Measurements from ENCODE around the gene EFCAB7. TPM values are rescaled to one million over a fixed set of nuclear protein-coding genes. Genes with fewer than 3 reads are reported as not detected.

Gene EFCAB7
- total RNA-seq, 4 donors from 2014 or later, result 2.2 to 6.8 (median 3.5) TPM

DNA sequence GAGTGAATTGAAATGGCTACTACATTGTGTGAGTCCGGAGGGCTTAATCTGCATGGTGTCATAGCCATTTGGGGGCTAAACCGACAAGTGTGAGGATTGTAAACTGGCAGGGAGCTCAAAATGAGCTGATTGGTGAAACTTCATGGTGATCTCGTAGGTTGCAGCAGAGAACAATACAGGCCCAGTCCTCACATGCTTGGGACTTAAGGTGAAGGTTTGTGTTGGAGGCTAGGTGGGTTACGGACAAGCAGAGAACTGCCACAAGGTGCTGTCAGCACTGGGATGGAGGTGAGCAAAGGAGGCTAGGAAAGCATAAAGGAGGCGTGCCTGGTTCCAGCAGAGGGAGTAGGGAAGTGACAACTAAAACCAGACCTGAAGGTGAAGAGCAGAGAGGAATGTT, 79.3 kb downstream of the EFCAB7 start:
- no peak overlapping the region for H3K4me3 ChIP-seq
- intact Hi-C loops (cut with DNase I; ENCODE audit: low total_unique reads) (no loop called here), in situ Hi-C loops (cut with MboI; ENCODE audit: low sequenced_read_pairs in 4 of 4) (no loop called here)
- H3K4me1 ChIP-seq, result peaks cover 83 to 85% of the 10 kb centered on the region in 2 donors
- no peaks in the 10 kb centered on the region for H3K27me3 ChIP-seq
- TF ChIP-seq, protein P1, sequence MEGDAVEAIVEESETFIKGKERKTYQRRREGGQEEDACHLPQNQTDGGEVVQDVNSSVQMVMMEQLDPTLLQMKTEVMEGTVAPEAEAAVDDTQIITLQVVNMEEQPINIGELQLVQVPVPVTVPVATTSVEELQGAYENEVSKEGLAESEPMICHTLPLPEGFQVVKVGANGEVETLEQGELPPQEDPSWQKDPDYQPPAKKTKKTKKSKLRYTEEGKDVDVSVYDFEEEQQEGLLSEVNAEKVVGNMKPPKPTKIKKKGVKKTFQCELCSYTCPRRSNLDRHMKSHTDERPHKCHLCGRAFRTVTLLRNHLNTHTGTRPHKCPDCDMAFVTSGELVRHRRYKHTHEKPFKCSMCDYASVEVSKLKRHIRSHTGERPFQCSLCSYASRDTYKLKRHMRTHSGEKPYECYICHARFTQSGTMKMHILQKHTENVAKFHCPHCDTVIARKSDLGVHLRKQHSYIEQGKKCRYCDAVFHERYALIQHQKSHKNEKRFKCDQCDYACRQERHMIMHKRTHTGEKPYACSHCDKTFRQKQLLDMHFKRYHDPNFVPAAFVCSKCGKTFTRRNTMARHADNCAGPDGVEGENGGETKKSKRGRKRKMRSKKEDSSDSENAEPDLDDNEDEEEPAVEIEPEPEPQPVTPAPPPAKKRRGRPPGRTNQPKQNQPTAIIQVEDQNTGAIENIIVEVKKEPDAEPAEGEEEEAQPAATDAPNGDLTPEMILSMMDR (IDR thresholded peaks at IDR 0.05 in 4 of 5, conservative IDR thresholded peaks at IDR 0.05 in 1 of 5), result no peak
- TF ChIP-seq POLR2A (IDR thresholded peaks at IDR 0.05), result no peak
- ATAC-seq (no peak), DNase-seq (no peak)
- no peaks in the 10 kb centered on the region for H3K9me3 ChIP-seq
- no peaks in the 10 kb centered on the region for H3K36me3 ChIP-seq
- H3K27ac ChIP-seq, result peak overlapping the region; percentile 91 to 99 (median 96)

DNA sequence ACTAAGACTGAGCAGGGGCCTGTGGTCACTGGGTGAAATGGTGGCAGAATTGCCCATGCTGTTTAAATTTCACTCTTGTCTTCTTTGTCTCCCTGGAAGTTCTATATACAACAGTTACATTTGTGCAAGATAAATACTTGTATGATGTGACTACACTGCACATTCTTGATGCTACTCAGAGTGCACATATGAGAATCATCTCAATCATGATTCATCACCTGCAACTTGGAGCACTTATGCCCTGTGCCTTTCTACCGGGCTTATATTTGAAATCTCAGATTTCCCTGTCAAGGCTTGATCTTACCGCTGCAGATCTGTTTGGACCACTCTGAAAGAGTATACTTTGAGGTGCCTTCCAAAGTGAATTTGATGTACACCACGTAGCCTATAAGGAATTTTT, 80.5 kb downstream of the EFCAB7 start:
- Histone ChIP-seq H3K9me3 (no peaks in the 10 kb centered on the region), H3K36me3 (no peaks in the 10 kb centered on the region), H3K4me1 (peaks cover 86 to 90% of the 10 kb centered on the region in 2 donors), H3K4me3 (no peak overlapping the region), H3K27ac (peak overlapping the region; percentile 91 to 99 (median 96)), H3K27me3 (no peaks in the 10 kb centered on the region)
- in situ Hi-C loops (cut with MboI; ENCODE audit: low sequenced_read_pairs in 4 of 4) (no loop called here), intact Hi-C loops (cut with DNase I; ENCODE audit: low total_unique reads) (no loop called here)
- DNase-seq, result no peak
- TF ChIP-seq POLR2A (IDR thresholded peaks at IDR 0.05), result no peak
- TF ChIP-seq, protein P1 (IDR thresholded peaks at IDR 0.05 in 4 of 5, conservative IDR thresholded peaks at IDR 0.05 in 1 of 5), result no peak
- peak in 1 of 2 donors; percentile 8 for ATAC-seq

DNA sequence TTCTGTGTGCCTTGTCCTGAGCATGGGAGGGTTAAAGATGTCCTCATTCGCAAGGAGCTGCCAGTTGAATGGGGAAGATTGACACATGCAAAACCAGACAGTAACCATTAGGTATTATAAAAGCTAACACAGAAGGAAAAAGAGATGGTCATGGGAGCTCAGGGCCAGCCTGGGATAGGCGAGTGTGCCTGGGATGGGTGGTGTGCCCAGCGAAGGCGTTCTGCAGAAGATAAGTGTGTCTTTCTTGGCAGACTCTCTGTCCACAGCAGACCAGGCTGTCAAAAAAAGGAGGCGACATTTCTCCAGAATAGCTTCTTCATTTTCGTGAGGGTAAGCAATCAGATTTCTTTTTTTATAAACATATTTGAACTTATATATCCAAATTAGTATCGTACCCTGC, 84.0 kb downstream of the EFCAB7 start:
- DNase-seq, result no peak

DNA sequence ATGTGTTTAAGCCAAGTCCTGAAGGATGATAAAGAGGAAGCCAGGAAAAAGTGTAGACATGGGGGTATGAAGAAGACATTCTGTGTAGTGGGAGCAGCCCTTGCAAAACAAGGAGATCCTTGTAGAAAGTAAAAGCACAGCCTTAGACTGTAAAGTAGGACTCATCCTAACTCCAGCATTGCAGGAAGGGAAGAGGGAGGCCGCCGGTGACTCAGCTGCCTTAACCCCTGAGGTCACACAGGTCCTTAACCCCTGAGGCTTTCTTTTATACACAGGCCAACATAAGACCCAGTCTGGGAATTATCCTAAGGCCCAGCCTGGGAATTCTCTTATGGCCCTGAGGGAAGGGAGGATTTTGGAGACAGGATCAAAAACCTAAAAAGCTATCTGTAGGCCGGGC, 87.9 kb downstream of the EFCAB7 start:
- Histone ChIP-seq H3K9me3 (no peaks in the 10 kb centered on the region), H3K36me3 (no peaks in the 10 kb centered on the region), H3K4me1 (peaks cover 94 to 95% of the 10 kb centered on the region in 2 donors), H3K27ac (peak overlapping the region; percentile 91 to 99 (median 96)), H3K27me3 (no peaks in the 10 kb centered on the region), H3K4me3 (no peak overlapping the region)
- TF ChIP-seq, protein P1 (IDR thresholded peaks at IDR 0.05 in 4 of 5, conservative IDR thresholded peaks at IDR 0.05 in 1 of 5), result no peak
- TF ChIP-seq POLR2A (IDR thresholded peaks at IDR 0.05), result no peak
- intact Hi-C loops (cut with DNase I; ENCODE audit: low total_unique reads) (loop anchor here (5.0 to 10.0 kb wide), 4 partner anchors 34 to 1814 kb away; partner anchors contain the start of genes LEPR and LEPROT), in situ Hi-C loops (cut with MboI; ENCODE audit: low sequenced_read_pairs in 4 of 4) (loop anchor here in 3 of 4 donors (10.0 kb wide), 3 partner anchors 524 to 634 kb away; no protein-coding TSS in a partner anchor)
- DNase-seq (no peak), ATAC-seq (no peak)

More for the DNA sequence above, 84.0 kb downstream of the EFCAB7 start:
- intact Hi-C loops (cut with DNase I; ENCODE audit: low total_unique reads) (no loop called here), in situ Hi-C loops (cut with MboI; ENCODE audit: low sequenced_read_pairs in 4 of 4) (no loop called here)
- Histone ChIP-seq H3K27ac (peak overlapping the region; percentile 91 to 99 (median 96)), H3K9me3 (no peaks in the 10 kb centered on the region), H3K4me3 (no peak overlapping the region), H3K4me1 (peaks cover 96 to 99% of the 10 kb centered on the region in 2 donors), H3K36me3 (no peaks in the 10 kb centered on the region), H3K27me3 (no peaks in the 10 kb centered on the region)
- no peak for TF ChIP-seq POLR2A (IDR thresholded peaks at IDR 0.05)
- ATAC-seq, result no peak

DNA sequence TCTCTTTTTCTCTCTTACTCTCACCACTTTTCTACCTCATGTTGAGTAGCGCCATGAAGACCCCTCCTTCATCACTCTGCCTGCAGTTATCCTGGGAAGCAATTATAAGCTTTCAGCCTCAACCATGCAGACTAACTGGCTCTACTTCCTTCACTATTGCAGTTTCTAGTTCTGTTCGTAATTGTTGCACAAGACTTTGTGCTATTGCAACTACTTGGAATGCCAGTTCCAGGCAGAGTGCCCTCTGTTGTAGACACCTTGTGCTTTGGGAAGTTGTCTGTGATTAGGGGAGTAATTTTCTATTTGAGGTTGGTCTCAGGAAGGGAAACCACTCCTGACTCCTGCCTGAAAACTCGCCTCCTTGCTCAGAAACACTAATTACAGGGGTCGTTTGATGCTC, 89.2 kb downstream of the EFCAB7 start:
- Histone ChIP-seq H3K4me3 (peak overlapping the region; percentile 6 to 16 (median 14)), H3K27me3 (no peaks in the 10 kb centered on the region), H3K36me3 (no peaks in the 10 kb centered on the region), H3K9me3 (no peaks in the 10 kb centered on the region), H3K27ac (peak overlapping the region; percentile 91 to 99 (median 96)), H3K4me1 (peaks cover 94 to 95% of the 10 kb centered on the region in 2 donors)
- peak in 1 of 2 donors; percentile 47 for TF ChIP-seq POLR2A (IDR thresholded peaks at IDR 0.05)
- TF ChIP-seq, protein P1 (IDR thresholded peaks at IDR 0.05 in 4 of 5, conservative IDR thresholded peaks at IDR 0.05 in 1 of 5), result no peak
- intact Hi-C loops (cut with DNase I; ENCODE audit: low total_unique reads), result loop anchor here (1.0 to 10.0 kb wide), 5 partner anchors 18 to 1812 kb away; partner anchors contain the start of genes LEPR and LEPROT
- DNase-seq, result peak; percentile 64 to 84
- peak; percentile 88 to 90 for ATAC-seq
- in situ Hi-C loops (cut with MboI; ENCODE audit: low sequenced_read_pairs in 4 of 4), result loop anchor here in 3 of 4 donors (10.0 kb wide), 3 partner anchors 522 to 632 kb away; no protein-coding TSS in a partner anchor

All from gastrocnemius medialis (tissue), 4 donors.